ENCODE results near the gene PRPF40B. TPM values are rescaled to one million over a fixed set of nuclear protein-coding genes. Genes with fewer than 3 reads are reported as not detected.

Gene PRPF40B
- total RNA-seq, 1 donor from 2014 or later, result 9.2 TPM

DNA sequence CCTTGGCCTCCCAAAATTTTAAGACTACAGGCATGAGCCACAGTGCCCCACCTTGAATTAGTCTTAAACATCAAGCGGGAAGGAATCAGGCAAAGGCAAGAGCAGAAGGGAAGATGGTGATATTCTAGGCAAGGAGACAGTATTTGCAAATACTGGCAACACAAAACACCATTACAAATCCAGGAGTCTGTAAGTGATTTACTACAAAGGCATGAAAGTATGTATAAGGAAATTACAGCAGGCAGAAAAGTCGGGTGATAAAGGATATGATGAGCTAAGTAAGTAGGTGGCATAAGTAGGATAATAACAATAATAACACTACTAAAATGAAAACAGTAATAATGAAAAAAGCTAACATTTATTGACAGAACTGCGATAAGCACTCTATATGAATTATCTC lies 55.4 kb downstream of the PRPF40B start:
- peaks cover 59% of the 10 kb centered on the region for H3K4me1 Mint-ChIP-seq (ENCODE audit: unreplicated experiment)
- H3K27me3 Mint-ChIP-seq (ENCODE audit: unreplicated experiment), result peaks cover 8% of the 10 kb centered on the region
- no peak overlapping the region for H3K4me3 Mint-ChIP-seq (ENCODE audit: unreplicated experiment)
- no peak for DNase-seq (ENCODE audit: low spot score)
- H3K9me3 Mint-ChIP-seq (ENCODE audit: unreplicated experiment), result no peaks in the 10 kb centered on the region
- TF ChIP-seq, protein P1, sequence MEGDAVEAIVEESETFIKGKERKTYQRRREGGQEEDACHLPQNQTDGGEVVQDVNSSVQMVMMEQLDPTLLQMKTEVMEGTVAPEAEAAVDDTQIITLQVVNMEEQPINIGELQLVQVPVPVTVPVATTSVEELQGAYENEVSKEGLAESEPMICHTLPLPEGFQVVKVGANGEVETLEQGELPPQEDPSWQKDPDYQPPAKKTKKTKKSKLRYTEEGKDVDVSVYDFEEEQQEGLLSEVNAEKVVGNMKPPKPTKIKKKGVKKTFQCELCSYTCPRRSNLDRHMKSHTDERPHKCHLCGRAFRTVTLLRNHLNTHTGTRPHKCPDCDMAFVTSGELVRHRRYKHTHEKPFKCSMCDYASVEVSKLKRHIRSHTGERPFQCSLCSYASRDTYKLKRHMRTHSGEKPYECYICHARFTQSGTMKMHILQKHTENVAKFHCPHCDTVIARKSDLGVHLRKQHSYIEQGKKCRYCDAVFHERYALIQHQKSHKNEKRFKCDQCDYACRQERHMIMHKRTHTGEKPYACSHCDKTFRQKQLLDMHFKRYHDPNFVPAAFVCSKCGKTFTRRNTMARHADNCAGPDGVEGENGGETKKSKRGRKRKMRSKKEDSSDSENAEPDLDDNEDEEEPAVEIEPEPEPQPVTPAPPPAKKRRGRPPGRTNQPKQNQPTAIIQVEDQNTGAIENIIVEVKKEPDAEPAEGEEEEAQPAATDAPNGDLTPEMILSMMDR (IDR thresholded peaks at IDR 0.05; ENCODE audit: unreplicated experiment), result no peak
- H3K36me3 Mint-ChIP-seq (ENCODE audit: low read depth, unreplicated experiment), result peaks cover 4% of the 10 kb centered on the region
- H3K27ac Mint-ChIP-seq (ENCODE audit: unreplicated experiment), result no peak overlapping the region

DNA sequence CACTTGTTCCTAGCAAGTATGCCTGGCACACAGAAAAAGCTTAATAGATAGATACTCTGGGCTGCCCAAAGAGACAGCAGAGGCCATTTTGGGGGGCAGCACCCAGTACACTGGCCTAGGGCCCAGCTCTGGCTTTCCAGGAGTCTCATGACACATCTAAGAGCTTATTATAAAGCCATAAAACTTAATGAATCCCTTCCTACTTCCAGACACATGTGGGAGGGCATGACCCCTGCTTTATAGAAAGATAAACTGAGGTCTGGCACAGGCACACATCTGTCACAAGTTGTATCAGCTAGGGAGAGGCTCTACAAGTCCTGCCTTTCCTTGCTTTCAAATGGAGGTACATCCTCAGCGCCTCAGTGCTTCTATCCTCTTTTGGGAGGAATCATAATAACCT lies 56.7 kb downstream of the PRPF40B start:
- H3K36me3 Mint-ChIP-seq (ENCODE audit: low read depth, unreplicated experiment), result peaks cover 8% of the 10 kb centered on the region
- no peak overlapping the region for H3K27ac Mint-ChIP-seq (ENCODE audit: unreplicated experiment)
- no peaks in the 10 kb centered on the region for H3K9me3 Mint-ChIP-seq (ENCODE audit: unreplicated experiment)
- H3K4me3 Mint-ChIP-seq (ENCODE audit: unreplicated experiment), result no peak overlapping the region
- TF ChIP-seq, protein P1 (IDR thresholded peaks at IDR 0.05; ENCODE audit: unreplicated experiment), result no peak
- peaks cover 59% of the 10 kb centered on the region for H3K4me1 Mint-ChIP-seq (ENCODE audit: unreplicated experiment)
- peaks cover 8% of the 10 kb centered on the region for H3K27me3 Mint-ChIP-seq (ENCODE audit: unreplicated experiment)
- DNase-seq (ENCODE audit: low spot score), result no peak

DNA sequence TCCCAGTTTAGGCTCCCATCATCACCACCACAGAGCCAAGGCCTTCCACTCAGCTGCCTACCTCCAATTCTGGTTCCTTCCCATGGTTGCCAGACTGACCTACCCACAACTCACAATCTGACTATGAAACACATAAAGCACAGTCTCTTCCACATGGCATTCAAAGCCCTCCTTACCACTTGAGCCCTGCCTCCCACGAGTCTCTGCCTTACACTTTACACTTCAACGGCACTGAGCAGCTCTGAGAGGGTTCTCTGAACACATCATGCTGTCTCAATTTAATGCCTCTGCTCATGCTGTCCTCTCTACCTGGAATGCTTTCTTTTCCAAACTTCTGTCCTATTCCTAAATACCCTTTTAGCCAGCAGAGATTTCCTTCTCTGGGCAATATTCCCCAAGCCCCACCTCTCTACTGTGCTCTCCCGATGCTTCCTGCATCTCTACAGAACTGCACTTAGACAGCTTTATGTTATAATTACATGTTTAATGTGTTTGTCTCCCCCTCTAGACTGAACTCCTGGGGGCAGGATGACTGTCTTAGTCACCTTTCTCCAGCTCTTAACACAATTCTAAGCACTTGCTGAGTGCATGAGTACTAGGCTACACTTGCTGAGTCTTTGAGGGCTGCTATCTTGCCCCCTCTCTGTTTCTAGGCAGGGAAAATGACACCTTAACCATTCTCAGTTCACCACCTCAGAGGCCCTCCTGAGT lies 60.4 kb downstream of the PRPF40B start:
- peak overlapping the region; percentile 49 for H3K27ac Mint-ChIP-seq (ENCODE audit: unreplicated experiment)
- no peak overlapping the region for H3K4me3 Mint-ChIP-seq (ENCODE audit: unreplicated experiment)
- DNase-seq (ENCODE audit: low spot score), result no peak
- peaks cover 10% of the 10 kb centered on the region for H3K27me3 Mint-ChIP-seq (ENCODE audit: unreplicated experiment)
- peaks cover 12% of the 10 kb centered on the region for H3K36me3 Mint-ChIP-seq (ENCODE audit: low read depth, unreplicated experiment)
- TF ChIP-seq, protein P1 (IDR thresholded peaks at IDR 0.05; ENCODE audit: unreplicated experiment), result no peak
- no peaks in the 10 kb centered on the region for H3K9me3 Mint-ChIP-seq (ENCODE audit: unreplicated experiment)
- H3K4me1 Mint-ChIP-seq (ENCODE audit: unreplicated experiment), result peaks cover 49% of the 10 kb centered on the region

DNA sequence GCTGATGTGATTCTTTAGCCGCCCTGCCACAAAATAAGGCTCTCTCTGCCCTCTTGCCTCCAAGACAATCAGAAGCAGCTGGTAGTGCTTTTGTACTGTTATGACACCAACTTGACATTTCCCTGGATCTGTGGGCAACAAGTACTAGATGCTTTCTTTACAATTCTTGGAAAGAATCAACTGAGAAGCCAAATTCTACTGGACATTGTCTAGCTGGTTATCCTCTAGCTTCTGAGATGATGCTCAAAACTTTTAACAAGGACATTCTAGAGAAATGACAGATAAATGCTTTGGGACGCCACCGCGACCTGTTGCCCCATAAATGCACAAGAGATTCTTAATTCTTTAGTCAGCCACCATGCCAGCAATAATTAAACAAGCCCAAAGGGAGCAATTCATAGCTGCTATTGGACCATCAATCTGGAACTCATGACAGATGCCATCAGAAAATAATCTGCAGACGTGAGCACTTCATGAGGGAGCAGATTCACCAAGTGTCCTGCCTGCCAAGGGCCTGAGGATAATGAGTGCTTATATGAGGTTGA lies 61.0 kb downstream of the PRPF40B start:
- Mint-ChIP-seq H3K9me3 (ENCODE audit: unreplicated experiment) (no peaks in the 10 kb centered on the region), H3K36me3 (ENCODE audit: low read depth, unreplicated experiment) (peaks cover 12% of the 10 kb centered on the region), H3K4me3 (ENCODE audit: unreplicated experiment) (no peak overlapping the region), H3K4me1 (ENCODE audit: unreplicated experiment) (peaks cover 44% of the 10 kb centered on the region), H3K27me3 (ENCODE audit: unreplicated experiment) (peaks cover 10% of the 10 kb centered on the region), H3K27ac (ENCODE audit: unreplicated experiment) (peak overlapping the region; percentile 42)
- TF ChIP-seq, protein P1 (IDR thresholded peaks at IDR 0.05; ENCODE audit: unreplicated experiment), result no peak
- no peak for DNase-seq (ENCODE audit: low spot score)

DNA sequence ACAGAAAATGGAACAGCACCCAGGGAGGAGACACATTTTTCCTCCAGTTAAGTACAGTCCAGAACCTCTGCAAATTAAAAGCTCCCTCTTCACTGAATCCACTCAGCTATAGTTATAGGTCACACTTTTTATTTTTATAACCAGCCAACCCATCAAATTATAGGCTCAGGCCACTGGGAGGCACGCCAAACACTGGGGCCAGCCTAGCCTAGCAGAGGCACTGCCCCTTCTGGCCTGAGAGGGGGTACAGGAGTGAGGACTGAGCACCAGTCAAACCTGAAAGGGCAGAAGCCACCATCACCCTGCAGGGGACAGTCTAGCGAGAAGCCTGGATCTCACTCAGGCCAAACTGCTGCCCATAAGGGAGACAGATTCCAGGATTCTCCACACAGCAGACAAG lies 64.6 kb downstream of the PRPF40B start:
- TF ChIP-seq, protein P1 (IDR thresholded peaks at IDR 0.05; ENCODE audit: unreplicated experiment), result no peak
- no peak for DNase-seq (ENCODE audit: low spot score)
- H3K27ac Mint-ChIP-seq (ENCODE audit: unreplicated experiment), result peak overlapping the region; percentile 81
- peaks cover 43% of the 10 kb centered on the region for H3K4me1 Mint-ChIP-seq (ENCODE audit: unreplicated experiment)
- H3K36me3 Mint-ChIP-seq (ENCODE audit: low read depth, unreplicated experiment), result peaks cover 18% of the 10 kb centered on the region
- H3K4me3 Mint-ChIP-seq (ENCODE audit: unreplicated experiment), result peak overlapping the region; percentile 76
- no peaks in the 10 kb centered on the region for H3K9me3 Mint-ChIP-seq (ENCODE audit: unreplicated experiment)
- H3K27me3 Mint-ChIP-seq (ENCODE audit: unreplicated experiment), result peaks cover 10% of the 10 kb centered on the region

Measured in endothelial cell (in vitro differentiated cells).